GM19193 (cell line): ENCODE results near the gene TACC3.

Source experiments
- POLR2A ChIP-seq: IDR thresholded peaks from 4 replicates; pipeline ENCODE4 v1.6.1; 2011; ENCODE audit not compliant: insufficient read depth, insufficient read length; ENCODE audit errors: extremely low read depth

TACC3 gene

DNA sequence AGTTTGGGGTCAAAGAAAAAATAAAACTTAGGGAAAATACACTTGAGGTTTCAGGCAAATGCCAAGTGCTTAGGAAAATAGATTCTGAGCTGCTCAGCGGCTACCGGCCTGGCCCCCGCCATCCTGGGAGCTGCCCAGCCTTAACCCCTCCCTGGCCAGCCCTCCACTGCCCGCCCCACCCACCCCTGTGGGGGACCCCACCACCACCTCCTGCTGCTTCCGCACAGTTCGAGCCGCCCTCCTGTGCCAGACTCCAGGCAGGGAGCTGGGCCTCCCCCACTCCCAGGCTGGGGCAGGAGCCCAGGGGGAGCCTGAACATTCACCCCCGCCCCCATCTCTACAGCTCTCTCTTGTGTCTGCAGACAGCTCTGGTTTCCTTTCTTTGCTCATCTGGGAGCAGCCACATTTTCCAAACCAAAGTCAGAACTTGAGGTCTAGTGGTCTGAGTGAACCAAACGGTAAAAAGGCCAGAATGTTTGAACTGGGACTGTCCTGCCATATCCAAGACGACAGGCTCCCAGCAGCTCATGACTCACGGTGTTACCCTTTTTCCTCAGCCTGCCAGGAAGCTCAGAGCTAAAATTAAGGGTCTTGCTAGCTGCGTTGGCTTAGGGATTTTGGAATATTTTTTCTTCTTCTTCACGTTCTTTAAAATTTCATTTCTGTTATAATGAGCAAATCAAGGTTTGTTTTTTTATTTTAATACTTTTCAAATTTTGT, 67.1 kb downstream of the TACC3 start:
- no peak for TF ChIP-seq POLR2A

DNA sequence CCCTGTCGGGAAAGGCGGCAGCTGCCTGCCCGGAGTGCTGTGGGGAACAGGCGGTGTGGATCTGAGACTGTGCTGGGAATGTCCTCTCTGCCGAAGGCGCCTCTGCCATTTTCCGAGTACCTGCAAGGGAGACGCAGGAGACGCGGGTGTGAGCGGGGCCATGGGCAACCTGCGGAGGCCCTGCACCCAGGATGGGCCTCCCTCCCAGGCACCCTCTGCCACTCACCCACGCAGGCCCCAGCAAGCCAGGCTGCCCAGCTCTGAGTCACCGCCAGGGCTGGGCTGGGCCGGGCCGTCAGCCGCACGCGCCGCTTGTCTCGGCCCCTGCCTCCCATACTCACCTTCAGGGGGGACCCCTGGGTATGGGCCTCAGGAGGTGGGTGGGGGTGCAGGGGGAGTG, 68.2 kb downstream of the TACC3 start:
- no peak for TF ChIP-seq POLR2A

DNA sequence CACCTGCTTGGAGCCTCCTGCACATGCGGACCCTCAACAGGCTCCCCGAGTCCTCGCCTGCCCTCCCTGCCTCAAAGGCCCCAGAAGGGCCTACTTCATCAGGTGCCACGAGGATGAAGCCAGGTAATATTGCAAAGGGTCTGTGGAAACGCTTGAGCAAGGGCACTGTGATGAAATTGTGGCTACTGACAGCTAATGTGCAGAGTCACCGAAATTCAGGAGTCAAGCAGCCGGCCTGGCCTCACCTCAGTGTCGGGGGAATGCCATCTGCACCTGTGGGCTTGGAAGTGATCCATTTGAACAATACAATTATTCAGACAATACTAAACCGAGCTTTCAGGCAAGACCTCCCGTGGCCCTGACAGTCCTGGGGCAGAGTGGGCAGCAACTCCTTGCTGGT, 68.7 kb downstream of the TACC3 start:
- no peak for TF ChIP-seq POLR2A

DNA sequence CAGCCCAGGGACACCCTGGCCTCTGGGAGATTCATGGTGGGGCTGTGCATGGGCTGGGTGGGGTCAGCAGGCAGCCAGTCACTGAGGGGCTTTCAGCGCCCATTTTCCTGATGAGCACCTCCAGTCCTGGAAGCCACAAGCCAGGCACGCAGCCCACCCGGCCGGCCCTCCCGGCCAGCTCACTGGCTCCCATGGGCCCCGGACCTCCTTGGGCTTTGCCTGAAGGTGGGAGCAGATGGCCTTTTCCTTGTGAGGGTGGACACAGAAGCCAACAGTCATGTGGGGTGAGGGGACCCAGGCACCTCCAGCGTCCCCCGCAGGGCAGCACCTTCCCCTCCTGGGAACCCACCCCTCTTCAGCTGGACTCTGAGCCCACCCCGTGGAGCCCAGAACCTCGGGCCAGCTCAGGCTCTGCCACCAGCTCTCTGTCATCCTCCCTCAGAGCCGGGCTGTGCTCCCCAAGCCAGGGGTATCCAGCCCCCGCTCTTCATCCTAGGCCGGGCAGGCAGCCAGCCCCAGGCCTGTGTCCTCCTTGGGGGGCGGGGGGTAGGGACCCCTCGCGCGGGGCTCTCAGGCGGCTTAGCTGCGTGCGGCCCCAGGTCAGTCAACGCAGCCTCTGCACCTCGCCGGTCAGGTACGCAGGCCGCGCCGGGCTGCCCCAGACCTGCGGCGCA, 71.0 kb downstream of the TACC3 start:
- no peak for TF ChIP-seq POLR2A

DNA sequence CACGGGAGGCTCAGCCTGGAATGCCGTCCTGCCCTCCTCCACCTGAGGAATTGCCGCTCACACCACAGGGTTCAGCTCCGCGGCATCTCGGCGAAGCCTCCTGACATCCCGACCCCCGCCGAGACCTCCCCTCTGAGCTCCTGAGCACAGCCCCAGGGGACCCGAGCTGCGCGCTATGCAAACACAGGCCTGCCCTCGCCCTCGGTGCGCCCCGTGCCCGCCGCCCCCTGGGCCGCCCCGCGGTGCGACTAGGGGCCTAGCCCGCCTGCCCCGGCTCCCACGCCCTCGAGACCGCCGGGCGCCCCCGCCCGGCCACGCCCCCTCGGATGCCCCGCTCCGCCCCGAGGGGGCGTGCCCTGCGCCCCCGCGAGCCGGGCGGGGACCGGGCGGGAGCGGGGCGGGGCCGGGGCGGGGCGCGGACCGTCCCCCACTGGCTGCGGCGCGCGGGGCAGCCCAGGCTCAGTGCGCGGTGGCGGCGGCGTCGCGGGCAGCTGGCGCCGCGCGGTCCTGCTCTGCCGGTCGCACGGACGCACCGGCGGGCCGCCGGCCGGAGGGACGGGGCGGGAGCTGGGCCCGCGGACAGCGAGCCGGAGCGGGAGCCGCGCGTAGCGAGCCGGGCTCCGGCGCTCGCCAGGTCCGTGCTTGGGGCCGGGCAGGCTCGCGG, 71.6 kb downstream of the TACC3 start, which contains the start of gene FGFR3:
TSS of gene FGFR3 (plus strand) at position 462 of the 664 bp plus-strand sequence. CDS start 642 bp downstream, outside the sequence.
- no peak for TF ChIP-seq POLR2A

DNA sequence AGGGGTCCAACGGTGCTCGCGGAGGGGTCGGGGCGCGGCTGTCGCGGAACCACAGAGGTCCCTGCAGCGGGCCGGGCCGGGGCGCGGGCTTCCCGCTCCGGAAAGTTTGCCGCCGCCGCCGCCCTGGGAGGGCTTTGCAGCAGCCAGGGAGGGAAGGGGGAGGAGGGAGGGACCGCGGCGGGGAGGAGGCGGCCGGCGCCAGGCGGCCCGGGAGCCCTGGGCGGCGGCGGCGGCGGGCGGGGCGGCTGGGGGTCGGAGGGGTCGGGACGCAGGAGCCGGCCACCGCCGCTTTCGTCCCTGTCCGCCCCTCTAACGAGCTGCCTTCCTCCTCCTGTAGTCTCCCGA, 72.1 kb downstream of the TACC3 start:
- TF ChIP-seq POLR2A = no peak

DNA sequence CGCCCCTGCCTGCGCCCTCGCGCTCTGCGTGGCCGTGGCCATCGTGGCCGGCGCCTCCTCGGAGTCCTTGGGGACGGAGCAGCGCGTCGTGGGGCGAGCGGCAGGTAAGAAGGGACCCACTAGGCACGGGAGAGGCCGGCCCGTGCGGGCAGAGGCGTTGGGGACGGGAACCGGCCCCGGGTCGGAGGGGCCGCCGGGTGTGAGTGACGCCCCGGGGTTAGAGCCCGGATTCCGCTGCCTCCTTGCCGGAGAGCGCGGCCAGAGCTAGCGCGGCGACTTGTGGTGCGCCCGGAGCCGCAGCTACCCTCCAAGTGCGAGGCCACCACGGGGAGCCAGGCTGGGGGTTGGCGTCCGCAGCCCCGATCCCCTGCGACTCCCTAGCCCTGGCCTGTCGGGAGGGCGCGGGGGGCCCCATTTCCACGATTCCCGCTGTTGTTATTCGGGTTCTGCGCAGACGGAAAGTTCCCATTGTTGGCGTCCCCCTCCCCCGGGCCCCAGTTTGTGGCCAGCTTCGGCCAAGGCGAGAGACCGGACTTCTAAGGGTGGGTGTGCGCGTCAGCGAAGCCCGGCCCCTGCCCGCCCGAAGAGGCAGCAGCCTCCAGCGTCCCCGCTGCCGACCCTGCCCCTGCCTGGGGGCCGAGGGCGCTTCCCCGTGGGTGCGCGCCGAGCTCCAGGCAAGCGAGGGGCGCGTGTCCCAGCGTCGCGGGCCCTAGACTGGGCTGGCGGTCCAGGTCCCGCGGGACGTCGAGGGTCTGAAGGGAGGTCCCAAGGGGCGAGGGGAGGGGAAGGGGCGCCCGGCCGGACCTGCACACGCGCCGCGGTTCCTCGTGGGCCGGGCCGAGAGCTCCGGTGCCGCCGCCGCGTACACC, 72.9 kb downstream of the TACC3 start:
- TF ChIP-seq POLR2A = no peak
